WTC11 (cell line): ENCODE results near the gene GPA33. TPM values are rescaled to one million over a fixed set of nuclear protein-coding genes. Genes with fewer than 3 reads are reported as not detected.

Experiments
- ATAC-seq: fragments of 200-7000 bp; cut with Tn5 transposase; 2 replicates; pipeline ENCODE4 v1.10.0; 2021; ENCODE audit warnings: mild to moderate bottlenecking, moderate library complexity
- CTCF ChIA-PET: fragments of 300-600 bp; sonication (Branson Sonifier 250); formaldehyde crosslinking; loops from one replicate; lab custom pipeline; 2021; ENCODE audit warnings: antibody characterized with exemption; lab: Charles Lee
- POLR2A ChIA-PET: fragments of 350-600 bp; sonication (Branson Sonifier 250); formaldehyde crosslinking; loops from one replicate; lab custom pipeline; 2021; ENCODE audit warnings: antibody characterized with exemption; lab: Charles Lee
- DNase-seq: peaks from one replicate; pipeline ENCODE4 v3.0.0; 2021; ENCODE audit warnings: low spot score
- H3K27ac Mint-ChIP-seq: 2 replicates; pipeline ENCODE4 v1.8.0; 2021; ENCODE audit warnings: mixed read lengths
- H3K27me3 Mint-ChIP-seq: 2 replicates; pipeline ENCODE4 v1.8.0; 2021; ENCODE audit warnings: low read depth, mild to moderate bottlenecking, moderate library complexity, mixed read lengths
- H3K36me3 Mint-ChIP-seq: 2 replicates; pipeline ENCODE4 v1.8.0; 2021; ENCODE audit warnings: mixed read lengths
- H3K4me1 Mint-ChIP-seq: 2 replicates; pipeline ENCODE4 v1.8.0; 2022; ENCODE audit warnings: mixed read lengths
- H3K4me3 Mint-ChIP-seq: 2 replicates; pipeline ENCODE4 v1.8.0; 2021; ENCODE audit warnings: mild to moderate bottlenecking, moderate library complexity, mixed read lengths
- H3K9me3 Mint-ChIP-seq: 2 replicates; pipeline ENCODE4 v1.8.0; 2021; ENCODE audit warnings: mixed read lengths
- CREM ChIP-seq: sonication (generic); formaldehyde crosslinking; IDR thresholded peaks from 2 replicates; pipeline ENCODE4 v1.8.1; 2022; ENCODE audit warnings: mild to moderate bottlenecking, missing genetic modification reagents, moderate library complexity
- CTCF ChIP-seq: fragments of 200-600 bp; IDR thresholded peaks from 2 replicates; pipeline ENCODE4 v1.8.0; 2022; ENCODE audit warnings: antibody characterized with exemption
- E2F5 ChIP-seq: sonication (generic); formaldehyde crosslinking; IDR thresholded peaks from 2 replicates; pipeline ENCODE4 v1.8.1; 2022; ENCODE audit warnings: mild to moderate bottlenecking, moderate library complexity, missing genetic modification reagents
- EMX1 ChIP-seq: fragments of 250-450 bp; sonication (Bioruptor Pico); IDR thresholded peaks from 2 replicates; pipeline ENCODE4 v1.8.0; 2021; ENCODE audit warnings: mild to moderate bottlenecking
- ESRRA ChIP-seq: sonication (generic); formaldehyde crosslinking; IDR thresholded peaks from 2 replicates; pipeline ENCODE4 v1.8.1; 2022; ENCODE audit warnings: mild to moderate bottlenecking, missing genetic modification reagents, borderline replicate concordance
- FOXK1 ChIP-seq: sonication (generic); formaldehyde crosslinking; IDR thresholded peaks from 2 replicates; pipeline ENCODE4 v1.8.0; 2022; ENCODE audit warnings: mild to moderate bottlenecking, moderate library complexity, missing genetic modification reagents
- MYBL2 ChIP-seq: sonication (generic); formaldehyde crosslinking; IDR thresholded peaks from 2 replicates; pipeline ENCODE4 v1.8.1; 2023; ENCODE audit warnings: mild to moderate bottlenecking, moderate library complexity, missing genetic modification reagents
- NFE2L1 ChIP-seq: sonication (generic); formaldehyde crosslinking; IDR thresholded peaks from 2 replicates; pipeline ENCODE4 v1.8.1; 2023; ENCODE audit warnings: missing genetic modification reagents
- NR3C1 ChIP-seq: sonication (generic); formaldehyde crosslinking; conservative IDR thresholded peaks from 2 replicates; pipeline ENCODE4 v1.8.1; 2023; ENCODE audit warnings: low read depth, mild to moderate bottlenecking, missing genetic modification reagents
- PREB ChIP-seq: sonication (generic); formaldehyde crosslinking; IDR thresholded peaks from 2 replicates; pipeline ENCODE4 v1.8.1; 2022; ENCODE audit warnings: mild to moderate bottlenecking, missing genetic modification reagents, moderate library complexity, borderline replicate concordance
- SMAD3 ChIP-seq: sonication (generic); formaldehyde crosslinking; IDR thresholded peaks from 2 replicates; pipeline ENCODE4 v1.8.0; 2022; ENCODE audit warnings: missing genetic modification reagents, mild to moderate bottlenecking, borderline replicate concordance
- ZBTB21 ChIP-seq: sonication (generic); formaldehyde crosslinking; IDR thresholded peaks from 2 replicates; pipeline ENCODE4 v1.8.1; 2023; ENCODE audit warnings: mild to moderate bottlenecking, missing genetic modification reagents, borderline replicate concordance
- ZNF219 ChIP-seq: sonication (generic); formaldehyde crosslinking; IDR thresholded peaks from 2 replicates; pipeline ENCODE4 v1.8.0; 2023; ENCODE audit warnings: missing genetic modification reagents, mild to moderate bottlenecking, borderline replicate concordance
- ZNF232 ChIP-seq: sonication (generic); formaldehyde crosslinking; IDR thresholded peaks from 2 replicates; pipeline ENCODE4 v1.8.0; 2022; ENCODE audit warnings: mild to moderate bottlenecking, missing genetic modification reagents
- ZNF281 ChIP-seq: sonication (generic); formaldehyde crosslinking; IDR thresholded peaks from 2 replicates; pipeline ENCODE4 v1.8.0; 2023; ENCODE audit warnings: mild to moderate bottlenecking, missing genetic modification reagents
- ZNF416 ChIP-seq: fragments of 250-450 bp; sonication (Bioruptor Pico); IDR thresholded peaks from 2 replicates; pipeline ENCODE4 v1.9.0; 2021; ENCODE audit warnings: mild to moderate bottlenecking, inconsistent platforms
- ZNF425 ChIP-seq: fragments of 250-450 bp; sonication (Bioruptor Pico); conservative IDR thresholded peaks from 2 replicates; pipeline ENCODE4 v1.9.0; 2021; ENCODE audit warnings: mild to moderate bottlenecking
- total RNA-seq: library from RNA; stranded (reverse); gene quantifications from 3 replicates; pipeline ENCODE4 v1.2.3, GENCODE V29; 2021

The GPA33 gene
- total RNA-seq, 1 experiment from 2014 or later = 0.63 TPM

- Mint-ChIP-seq H3K36me3 (no peaks in the 10 kb centered on the region), H3K4me3 (no peak overlapping the region), H3K27me3 (peaks cover 5% of the 10 kb centered on the region), H3K4me1 (peaks cover 8% of the 10 kb centered on the region), H3K9me3 (no peaks in the 10 kb centered on the region), H3K27ac (no peak overlapping the region)
- POLR2A ChIA-PET = no interaction called here
- CTCF ChIA-PET = interaction anchor here (3.6 kb wide), 1 partner anchor 136 kb away, joined by 11 read pairs; the partner anchor contains the start of gene POU2F1
- ATAC-seq = no peak
- DNase-seq = no peak
- no peak for TF ChIP-seq CTCF
- no peak for TF ChIP-seq E2F5 (CRISPR knock-in tag)
- no peak for TF ChIP-seq ZNF416 (CRISPR knock-in tag)
- TF ChIP-seq NR3C1 = no peak
- TF ChIP-seq ZNF219 = no peak
- TF ChIP-seq FOXK1 (CRISPR knock-in tag) = no peak
- TF ChIP-seq NFE2L1 (CRISPR knock-in tag) = no peak
- no peak for TF ChIP-seq PREB (CRISPR knock-in tag)
- no peak for TF ChIP-seq ZBTB21 (CRISPR knock-in tag)
- TF ChIP-seq CREM = no peak
- TF ChIP-seq ZNF281 (CRISPR knock-in tag) = no peak
Observed at GRCh38 chr1:167084757-167085156, 5.4 kb downstream of the GPA33 start.

GRCh38 chr1:167083871-167084270 is 6.3 kb downstream of the GPA33 start:
- Mint-ChIP-seq H3K4me3 (no peak overlapping the region), H3K4me1 (peaks cover 8% of the 10 kb centered on the region), H3K27me3 (peaks cover 5% of the 10 kb centered on the region), H3K9me3 (no peaks in the 10 kb centered on the region), H3K27ac (no peak overlapping the region), H3K36me3 (no peaks in the 10 kb centered on the region)
- DNase-seq (no peak), ATAC-seq (no peak)
- POLR2A ChIA-PET = no interaction called here
- CTCF ChIA-PET = interaction anchor here (3.6 kb wide), 1 partner anchor 137 kb away, joined by 11 read pairs; the partner anchor contains the start of gene POU2F1
- TF ChIP-seq EMX1 (CRISPR knock-in tag) (no peak), ZNF232 (CRISPR knock-in tag) (no peak), ESRRA (CRISPR knock-in tag) (no peak), MYBL2 (CRISPR knock-in tag) (no peak), SMAD3 (CRISPR knock-in tag) (no peak), ZNF425 (CRISPR knock-in tag) (no peak)
